ENCODE results near the gene PAOX. TPM values are rescaled to one million over a fixed set of nuclear protein-coding genes. Genes with fewer than 3 reads are reported as not detected.

Gene PAOX
- total and polyA plus RNA-seq, 2 of the 4 experiments (the other 2 are of a cell fraction): 3.8 to 4.5 TPM

- Histone ChIP-seq H3K79me1 (ENCODE audit: low read depth in 1 of 2, low read length in 2 of 2) (peaks cover 22 to 40% of the 10 kb centered on the region in 2 experiments), H3K18ac (ENCODE audit: low read depth, low read length) (no peak overlapping the region), H3K14ac (replicated peaks; ENCODE audit: low read depth, low read length) (no peak overlapping the region), H4K91ac (ENCODE audit: insufficient read depth, low read depth, low read length) (no peak overlapping the region), H2AK9ac (replicated peaks; ENCODE audit: low read depth, low read length, poor library complexity) (no peak overlapping the region), H3K4me2 (ENCODE audit: low read depth, low read length) (peak overlapping the region; percentile 22; the same call in 1 of the 2 replicates), H4K5ac (ENCODE audit: low read depth, low read length) (no peak overlapping the region), H3K56ac (ENCODE audit: extremely low read depth, insufficient read depth, low read length) (no peak overlapping the region), H2BK120ac (ENCODE audit: low read depth, low read length) (no peak overlapping the region), H3K4me3 (ENCODE audit: insufficient read depth, low read depth, low read length) (no peak overlapping the region), H3K23ac (ENCODE audit: low read depth, low read length) (no peak overlapping the region), H2BK20ac (ENCODE audit: low read depth, low read length) (no peak overlapping the region), H3K4ac (ENCODE audit: low read depth, low read length) (no peak overlapping the region), H3K27ac (ENCODE audit: insufficient read depth, low read length) (no peak overlapping the region), H3K9me1 (ENCODE audit: insufficient read depth, low read length) (peaks cover 6% of the 10 kb centered on the region; the same call in 1 of the 2 replicates), H2AFZ (replicated peaks; ENCODE audit: low read length, poor library complexity) (no peak overlapping the region), H3K9ac (ENCODE audit: low read depth, low read length) (no peak overlapping the region), H3K27me3 (ENCODE audit: control insufficient read depth, insufficient read depth, low read length) (no peaks in the 10 kb centered on the region), H3K9me3 (ENCODE audit: control insufficient read depth, insufficient read depth, low read length) (peaks cover 2% of the 10 kb centered on the region), H2BK5ac (ENCODE audit: low read depth, low read length, poor library complexity, severe bottlenecking) (no peak overlapping the region), H2AK5ac (ENCODE audit: low read depth, low read length) (no peak overlapping the region), H4K20me1 (ENCODE audit: insufficient read depth, low read length) (peaks cover 8% of the 10 kb centered on the region), H2BK15ac (ENCODE audit: low read depth, low read length) (no peak overlapping the region), H4K8ac (ENCODE audit: low read depth in 2 of 2, low read length in 2 of 2) (no peak overlapping the region), H3K4me1 (ENCODE audit: control insufficient read depth, insufficient read depth, low read length) (peaks cover 4% of the 10 kb centered on the region; the same call in 1 of the 2 replicates), H3K36me3 (ENCODE audit: control insufficient read depth, insufficient read depth, low read length) (peaks cover 43% of the 10 kb centered on the region)
- DNase-seq: peak; percentile 36
- BruUV-seq (replicated peaks): no TSS peak
- in situ Hi-C loops (cut with MboI; ENCODE audit: low sequenced_read_pairs): no loop called here
- ChIA-PET POLR2A (ENCODE audit: unreplicated experiment) (no interaction called here), CTCF (interaction anchor here (0.6 kb wide), 1 partner anchor 22 kb away, joined by 4 read pairs; no protein-coding TSS in a partner anchor)
- dilution Hi-C loops (cut with HindIII; ENCODE audit: low sequenced_read_pairs, unreplicated experiment): no loop called here
- TF ChIP-seq FOS (IDR thresholded peaks at IDR 0.05; ENCODE audit: low read depth, low read length): no peak
- no peak for TF ChIP-seq SMC3 (IDR thresholded peaks at IDR 0.05; ENCODE audit: low read depth, low read length)
- TF ChIP-seq, protein P1, sequence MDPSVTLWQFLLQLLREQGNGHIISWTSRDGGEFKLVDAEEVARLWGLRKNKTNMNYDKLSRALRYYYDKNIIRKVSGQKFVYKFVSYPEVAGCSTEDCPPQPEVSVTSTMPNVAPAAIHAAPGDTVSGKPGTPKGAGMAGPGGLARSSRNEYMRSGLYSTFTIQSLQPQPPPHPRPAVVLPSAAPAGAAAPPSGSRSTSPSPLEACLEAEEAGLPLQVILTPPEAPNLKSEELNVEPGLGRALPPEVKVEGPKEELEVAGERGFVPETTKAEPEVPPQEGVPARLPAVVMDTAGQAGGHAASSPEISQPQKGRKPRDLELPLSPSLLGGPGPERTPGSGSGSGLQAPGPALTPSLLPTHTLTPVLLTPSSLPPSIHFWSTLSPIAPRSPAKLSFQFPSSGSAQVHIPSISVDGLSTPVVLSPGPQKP (IDR thresholded peaks at IDR 0.05; ENCODE audit: borderline replicate concordance, low read depth, low read length): no peak
- no peak for TF ChIP-seq CHD1 (IDR thresholded peaks at IDR 0.05; ENCODE audit: low read depth, low read length)
- no peak for TF ChIP-seq POLR2A (IDR thresholded peaks at IDR 0.05; ENCODE audit: low read depth, low read length)
- no peak for TF ChIP-seq MAZ (IDR thresholded peaks at IDR 0.05; ENCODE audit: borderline replicate concordance, low read depth, low read length)
- TF ChIP-seq BHLHE40 (IDR thresholded peaks at IDR 0.05; ENCODE audit: low read depth, low read length): no peak
- TF ChIP-seq MXI1 (IDR thresholded peaks at IDR 0.05; ENCODE audit: borderline replicate concordance, low read depth, low read length): no peak
- TF ChIP-seq, protein P2, sequence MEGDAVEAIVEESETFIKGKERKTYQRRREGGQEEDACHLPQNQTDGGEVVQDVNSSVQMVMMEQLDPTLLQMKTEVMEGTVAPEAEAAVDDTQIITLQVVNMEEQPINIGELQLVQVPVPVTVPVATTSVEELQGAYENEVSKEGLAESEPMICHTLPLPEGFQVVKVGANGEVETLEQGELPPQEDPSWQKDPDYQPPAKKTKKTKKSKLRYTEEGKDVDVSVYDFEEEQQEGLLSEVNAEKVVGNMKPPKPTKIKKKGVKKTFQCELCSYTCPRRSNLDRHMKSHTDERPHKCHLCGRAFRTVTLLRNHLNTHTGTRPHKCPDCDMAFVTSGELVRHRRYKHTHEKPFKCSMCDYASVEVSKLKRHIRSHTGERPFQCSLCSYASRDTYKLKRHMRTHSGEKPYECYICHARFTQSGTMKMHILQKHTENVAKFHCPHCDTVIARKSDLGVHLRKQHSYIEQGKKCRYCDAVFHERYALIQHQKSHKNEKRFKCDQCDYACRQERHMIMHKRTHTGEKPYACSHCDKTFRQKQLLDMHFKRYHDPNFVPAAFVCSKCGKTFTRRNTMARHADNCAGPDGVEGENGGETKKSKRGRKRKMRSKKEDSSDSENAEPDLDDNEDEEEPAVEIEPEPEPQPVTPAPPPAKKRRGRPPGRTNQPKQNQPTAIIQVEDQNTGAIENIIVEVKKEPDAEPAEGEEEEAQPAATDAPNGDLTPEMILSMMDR (conservative IDR thresholded peaks at IDR 0.05; ENCODE audit: low read depth, low read length): no peak
- no peak for TF ChIP-seq RCOR1 (IDR thresholded peaks at IDR 0.05; ENCODE audit: insufficient replicate concordance, low read length)
- no peak for TF ChIP-seq NFE2L2 (IDR thresholded peaks at IDR 0.05; ENCODE audit: low read depth, low read length)
- intact Hi-C loops (cut with micrococcal nuclease): no loop called here
- peak; percentile 79 for ATAC-seq (ENCODE audit: low read depth)
- no CpG with 5 or more reads among the region's 8 CpGs for WGBS, 2 experiments (ENCODE audit: extremely low coverage in 2 of 2, insufficient read length in 1 of 2)
Observed at GRCh38 chr10:133405844-133406527, 26.9 kb downstream of the PAOX start.
